GM12878 (cell line): Measurements from ENCODE around the gene GRK1. TPM values are rescaled to one million over a fixed set of nuclear protein-coding genes. Genes with fewer than 3 reads are reported as not detected.

Experiments
- ATAC-seq: fragments of 200-7000 bp; cut with Tn5 transposase; 3 replicates; pipeline ENCODE4 v1.9.1; 2020; ENCODE audit warnings: mild to moderate bottlenecking, moderate library complexity
- BruUV-seq: library from RNA; stranded (reverse); fragments of 400-500 nt; replicated peaks from 2 replicates; lab custom pipeline; 2021; lab: Mats Ljungman, UMichigan
- CTCF ChIA-PET: fragments of 300-600 bp; sonication (Branson Sonifier 250); formaldehyde crosslinking; extraction: SDS; loops from one replicate; lab custom pipeline; 2021; ENCODE audit warnings: inconsistent platforms; lab: Yijun Ruan, JAX
- POLR2A ChIA-PET: fragments of 350-600 bp; formaldehyde crosslinking; extraction: SDS; loops from one replicate; lab custom pipeline; 2021; ENCODE audit warnings: inconsistent platforms; lab: Charles Lee
- RAD21 ChIA-PET: fragments of 300-600 bp; sonication (Branson Sonifier 250); formaldehyde crosslinking; loops from one replicate; lab custom pipeline; 2023; ENCODE audit warnings: antibody characterized with exemption; ENCODE audit not compliant: unreplicated experiment; lab: Charles Lee
- SMC1A ChIA-PET: fragments of 300-600 bp; sonication (Branson Sonifier 250); formaldehyde crosslinking; loops from one replicate; lab custom pipeline; 2023; ENCODE audit not compliant: unreplicated experiment, uncharacterized antibody; lab: Charles Lee
- DNase-seq: peaks from one replicate; pipeline ENCODE4 v3.0.0-alpha.2; 2011; ENCODE audit warnings: low read depth, low spot score
- FAIRE-seq: peaks from 3 replicates; lab custom pipeline; 2011; peaks lifted over from hg19 to GRCh38; lab: Jason Lieb, UNC
- H2AFZ ChIP-seq: 2 replicates; pipeline ENCODE4 v1.6.0; 2011; ENCODE audit warnings: low read depth, low read length, control low read depth; ENCODE audit not compliant: control insufficient read depth
- H3K27ac ChIP-seq: 2 replicates; pipeline ENCODE4 v1.5.1; 2011; ENCODE audit warnings: control low read depth; ENCODE audit not compliant: control insufficient read depth, insufficient read depth
- H3K27me3 ChIP-seq, 2 experiments: replicated peaks in 1 of 2; 2 replicates each; pipeline versions ENCODE4 v1.6.0 to v1.6.1; 2011; ENCODE audit warnings: low read length in 1 of 2; ENCODE audit not compliant: control insufficient read depth in 2 of 2, insufficient read depth in 2 of 2
- H3K36me3 ChIP-seq, 2 experiments: 2 replicates each; pipeline ENCODE4 v1.5.1; 2011; ENCODE audit warnings: low read length in 1 of 2; ENCODE audit not compliant: control insufficient read depth in 2 of 2, insufficient read depth in 2 of 2
- H3K4me1 ChIP-seq: 2 replicates; pipeline ENCODE4 v1.6.1; 2011; ENCODE audit warnings: mild to moderate bottlenecking, low read length, moderate library complexity, mixed read lengths; ENCODE audit not compliant: control insufficient read depth, insufficient read depth
- H3K4me2 ChIP-seq: 2 replicates; pipeline ENCODE4 v1.6.0; 2011; ENCODE audit warnings: control low read depth; ENCODE audit not compliant: control insufficient read depth, insufficient read depth
- H3K4me3 ChIP-seq: fragments of 200-600 bp; sonication (generic); 2 replicates; pipeline ENCODE4 v1.5.1; 2016
- H3K79me2 ChIP-seq: 2 replicates; pipeline ENCODE4 v1.6.0; 2011; ENCODE audit warnings: low read length; ENCODE audit not compliant: control insufficient read depth, insufficient read depth
- H3K9ac ChIP-seq: 2 replicates; pipeline ENCODE4 v1.8.0; 2011; ENCODE audit warnings: low read length, control low read depth, mixed read lengths; ENCODE audit not compliant: control insufficient read depth, insufficient read depth
- H3K9me3 ChIP-seq: replicated peaks from 3 replicates; pipeline ENCODE4 v1.5.1; 2011; ENCODE audit warnings: mild to moderate bottlenecking, low read length; ENCODE audit not compliant: control insufficient read depth, insufficient read depth
- H4K20me1 ChIP-seq: 2 replicates; pipeline ENCODE4 v1.6.0; 2011; ENCODE audit not compliant: control insufficient read depth, insufficient read depth
- EGR1 ChIP-seq, 2 experiments: IDR thresholded peaks; 1 replicate in 1 of 2; 2 replicates in 1 of 2; pipeline ENCODE4 v1.6.1; 2011 to 2012; ENCODE audit warnings: low read depth in 2 of 2, low read length in 2 of 2, borderline replicate concordance in 1 of 2, mild to moderate bottlenecking in 1 of 2, moderate library complexity in 1 of 2
- FOS ChIP-seq: IDR thresholded peaks from 3 replicates; pipeline ENCODE4 v1.6.1; 2011; ENCODE audit warnings: borderline replicate concordance; ENCODE audit not compliant: insufficient read length; ENCODE audit errors: extremely low read depth
- HDGF ChIP-seq: fragments of 450-650 bp; IDR thresholded peaks from 2 replicates; pipeline ENCODE4 v1.6.1; 2016; ENCODE audit warnings: antibody characterized with exemption
- IRF4 ChIP-seq: IDR thresholded peaks from 2 replicates; pipeline ENCODE4 v1.6.1; 2011; ENCODE audit warnings: low read depth, low read length
- MTA2 ChIP-seq: fragments of 450-650 bp; IDR thresholded peaks from 2 replicates; pipeline ENCODE4 v1.6.1; 2016; ENCODE audit warnings: low read depth, mild to moderate bottlenecking, moderate library complexity
- MXI1 ChIP-seq: fragments of 150-350 bp; IDR thresholded peaks from 2 replicates; pipeline ENCODE4 v1.6.1; 2011; ENCODE audit warnings: low read depth, mild to moderate bottlenecking, inconsistent platforms, low read length, improper control_type of control experiment
- NBN ChIP-seq: fragments of 450-650 bp; IDR thresholded peaks from 2 replicates; pipeline ENCODE4 v1.6.1; 2016
- RBBP5 ChIP-seq: fragments of 200-600 bp; sonication (generic); conservative IDR thresholded peaks from 2 replicates; pipeline ENCODE4 v1.6.1; 2016
- SIN3A ChIP-seq: IDR thresholded peaks from 2 replicates; pipeline ENCODE4 v1.6.1; 2012; ENCODE audit warnings: low read depth, low read length, improper control_type of control experiment
- SMARCA5 ChIP-seq: fragments of 450-650 bp; IDR thresholded peaks from 2 replicates; pipeline ENCODE4 v1.6.1; 2017; ENCODE audit warnings: mild to moderate bottlenecking
- SREBF2 ChIP-seq: IDR thresholded peaks from 2 replicates; pipeline ENCODE4 v1.6.1; 2012; ENCODE audit warnings: mild to moderate bottlenecking, low read length
- TCF3 ChIP-seq: IDR thresholded peaks from 2 replicates; pipeline ENCODE4 v1.6.1; 2012; ENCODE audit warnings: low read depth, mild to moderate bottlenecking, low read length, borderline replicate concordance; ENCODE audit not compliant: insufficient read depth
- ZSCAN29 ChIP-seq: fragments of 450-650 bp; IDR thresholded peaks from 2 replicates; pipeline ENCODE4 v1.6.1; 2017; ENCODE audit warnings: mild to moderate bottlenecking, moderate library complexity
- WGBS: methylation state at CpG from one replicate; pipeline ENCODE4 v1.1.6; 2016; ENCODE audit warnings: low lambda C conversion rate; ENCODE audit not compliant: insufficient replicate concordance, insufficient coverage; ENCODE audit errors: missing lambda C conversion rate; 5-methylcytosine and 5-hydroxymethylcytosine counted together
- in situ Hi-C: fragments of 300-500 bp; cut with MboI; formaldehyde crosslinking; loops from 9 replicates; pipeline ENCODE4 v1.14.3; 2018; ENCODE audit warnings: mixed read lengths
- intact Hi-C: fragments of 100-400 bp; cut with micrococcal nuclease; formaldehyde crosslinking; loops from one replicate; pipeline ENCODE4 v1.14.2; 2022; ENCODE audit not compliant: unreplicated experiment
- polyA plus RNA-seq, 11 experiments: library from polyadenylated mRNA; depleted of rRNA in 4 of 11; unstranded in 6 of 11; stranded (reverse) in 5 of 11; fragments of >200 nt; fragmentation: Nextera tagmentation in 4 of 11; fragmentation: Illumina TruSeq in 1 of 11; extraction: Ambion mirVana in 4 of 11; extraction: Trizol in 1 of 11; gene quantifications; 1 replicate in 1 of 11; 2 replicates in 10 of 11; pipeline versions ENCODE4 v1.2.1 to v1.2.3, GENCODE V29; 2011 to 2016; ENCODE audit warnings: inconsistent platforms in 2 of 11, missing spikeins in 2 of 11, low read depth in 1 of 11
- total RNA-seq, 4 experiments: library from RNA; depleted of rRNA in 3 of 4; stranded (reverse); fragments of >200 nt in 3 of 4; fragmentation: Illumina TruSeq in 1 of 4; extraction: Trizol in 1 of 4; gene quantifications; 2 replicates each; pipeline versions ENCODE4 v1.2.1 to v1.2.3, GENCODE V29; 2013 to 2021
- TF ChIP-seq, protein P1 (sequence below): fragments of 450-650 bp; IDR thresholded peaks from 2 replicates; pipeline ENCODE4 v1.6.1; 2017; ENCODE audit warnings: low read depth, mild to moderate bottlenecking, moderate library complexity
- TF ChIP-seq, protein P2 (sequence below): IDR thresholded peaks from 2 replicates; pipeline ENCODE4 v1.6.1; 2012; ENCODE audit warnings: mild to moderate bottlenecking, low read depth, low read length
- TF ChIP-seq, protein P3 (sequence below): fragments of 450-650 bp; formaldehyde crosslinking; IDR thresholded peaks from 2 replicates; pipeline ENCODE4 v1.4.0; 2022; ENCODE audit warnings: mild to moderate bottlenecking, moderate library complexity
- TF ChIP-seq, protein P4 (sequence below): IDR thresholded peaks from 2 replicates; pipeline ENCODE4 v1.6.1; 2011; ENCODE audit warnings: low read depth, low read length, improper control_type of control experiment, borderline replicate concordance

The GRK1 gene
- total and polyA plus RNA-seq, 10 of the 15 experiments (the other 5 are each of a cell fraction or from before 2014, with no cell fraction given) = under 0.01 to 0.04 TPM; not detected in 8

DNA sequence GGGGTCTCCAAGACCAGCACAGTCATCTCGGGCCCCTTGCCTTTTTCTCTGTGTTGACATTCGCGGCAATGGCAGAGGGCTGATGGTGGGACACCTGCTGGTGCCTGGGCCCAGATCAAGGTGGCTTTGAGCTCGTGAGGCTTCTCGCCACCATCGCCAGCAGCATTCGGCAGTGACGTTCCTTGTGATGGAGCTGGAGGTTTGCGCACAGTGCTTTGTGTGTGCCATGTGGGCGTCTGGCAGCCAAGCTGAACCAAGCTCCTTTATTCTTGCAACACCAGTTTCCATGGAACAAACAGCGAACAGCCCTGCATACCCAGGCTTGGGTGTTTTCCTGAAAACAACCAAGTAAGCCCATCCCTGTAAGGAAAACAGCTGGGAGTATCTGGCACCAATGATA lies 82.9 kb downstream of the GRK1 start:
- Histone ChIP-seq H3K79me2 (no peaks in the 10 kb centered on the region), H3K27me3 (no peaks in the 10 kb centered on the region), H3K36me3 (no peaks in the 10 kb centered on the region), H2AFZ (no peak overlapping the region), H4K20me1 (no peaks in the 10 kb centered on the region), H3K4me3 (no peak overlapping the region), H3K4me1 (no peaks in the 10 kb centered on the region), H3K9me3 (no peaks in the 10 kb centered on the region; the same call in 2 of the 3 replicates), H3K27ac (no peak overlapping the region), H3K9ac (no peak overlapping the region), H3K4me2 (no peak overlapping the region)
- ChIA-PET RAD21 (no interaction called here), CTCF (no interaction called here), SMC1A (no interaction called here), POLR2A (no interaction called here)
- intact Hi-C loops = no loop called here
- in situ Hi-C loops = no loop called here
- WGBS = 61% methylated on average over 9 of the region's 11 CpGs
- FAIRE-seq = no peak
- no peak for ATAC-seq
- DNase-seq = no peak
- BruUV-seq = no TSS peak
- no peak for TF ChIP-seq SIN3A
- TF ChIP-seq, protein P1, sequence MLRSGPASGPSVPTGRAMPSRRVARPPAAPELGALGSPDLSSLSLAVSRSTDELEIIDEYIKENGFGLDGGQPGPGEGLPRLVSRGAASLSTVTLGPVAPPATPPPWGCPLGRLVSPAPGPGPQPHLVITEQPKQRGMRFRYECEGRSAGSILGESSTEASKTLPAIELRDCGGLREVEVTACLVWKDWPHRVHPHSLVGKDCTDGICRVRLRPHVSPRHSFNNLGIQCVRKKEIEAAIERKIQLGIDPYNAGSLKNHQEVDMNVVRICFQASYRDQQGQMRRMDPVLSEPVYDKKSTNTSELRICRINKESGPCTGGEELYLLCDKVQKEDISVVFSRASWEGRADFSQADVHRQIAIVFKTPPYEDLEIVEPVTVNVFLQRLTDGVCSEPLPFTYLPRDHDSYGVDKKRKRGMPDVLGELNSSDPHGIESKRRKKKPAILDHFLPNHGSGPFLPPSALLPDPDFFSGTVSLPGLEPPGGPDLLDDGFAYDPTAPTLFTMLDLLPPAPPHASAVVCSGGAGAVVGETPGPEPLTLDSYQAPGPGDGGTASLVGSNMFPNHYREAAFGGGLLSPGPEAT = no peak
- TF ChIP-seq, protein P2, sequence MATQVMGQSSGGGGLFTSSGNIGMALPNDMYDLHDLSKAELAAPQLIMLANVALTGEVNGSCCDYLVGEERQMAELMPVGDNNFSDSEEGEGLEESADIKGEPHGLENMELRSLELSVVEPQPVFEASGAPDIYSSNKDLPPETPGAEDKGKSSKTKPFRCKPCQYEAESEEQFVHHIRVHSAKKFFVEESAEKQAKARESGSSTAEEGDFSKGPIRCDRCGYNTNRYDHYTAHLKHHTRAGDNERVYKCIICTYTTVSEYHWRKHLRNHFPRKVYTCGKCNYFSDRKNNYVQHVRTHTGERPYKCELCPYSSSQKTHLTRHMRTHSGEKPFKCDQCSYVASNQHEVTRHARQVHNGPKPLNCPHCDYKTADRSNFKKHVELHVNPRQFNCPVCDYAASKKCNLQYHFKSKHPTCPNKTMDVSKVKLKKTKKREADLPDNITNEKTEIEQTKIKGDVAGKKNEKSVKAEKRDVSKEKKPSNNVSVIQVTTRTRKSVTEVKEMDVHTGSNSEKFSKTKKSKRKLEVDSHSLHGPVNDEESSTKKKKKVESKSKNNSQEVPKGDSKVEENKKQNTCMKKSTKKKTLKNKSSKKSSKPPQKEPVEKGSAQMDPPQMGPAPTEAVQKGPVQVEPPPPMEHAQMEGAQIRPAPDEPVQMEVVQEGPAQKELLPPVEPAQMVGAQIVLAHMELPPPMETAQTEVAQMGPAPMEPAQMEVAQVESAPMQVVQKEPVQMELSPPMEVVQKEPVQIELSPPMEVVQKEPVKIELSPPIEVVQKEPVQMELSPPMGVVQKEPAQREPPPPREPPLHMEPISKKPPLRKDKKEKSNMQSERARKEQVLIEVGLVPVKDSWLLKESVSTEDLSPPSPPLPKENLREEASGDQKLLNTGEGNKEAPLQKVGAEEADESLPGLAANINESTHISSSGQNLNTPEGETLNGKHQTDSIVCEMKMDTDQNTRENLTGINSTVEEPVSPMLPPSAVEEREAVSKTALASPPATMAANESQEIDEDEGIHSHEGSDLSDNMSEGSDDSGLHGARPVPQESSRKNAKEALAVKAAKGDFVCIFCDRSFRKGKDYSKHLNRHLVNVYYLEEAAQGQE = no peak
- TF ChIP-seq NBN = no peak
- TF ChIP-seq ZSCAN29 = no peak
- no peak for TF ChIP-seq IRF4
- no peak for TF ChIP-seq RBBP5
- no peak for TF ChIP-seq HDGF
- TF ChIP-seq, protein P3, sequence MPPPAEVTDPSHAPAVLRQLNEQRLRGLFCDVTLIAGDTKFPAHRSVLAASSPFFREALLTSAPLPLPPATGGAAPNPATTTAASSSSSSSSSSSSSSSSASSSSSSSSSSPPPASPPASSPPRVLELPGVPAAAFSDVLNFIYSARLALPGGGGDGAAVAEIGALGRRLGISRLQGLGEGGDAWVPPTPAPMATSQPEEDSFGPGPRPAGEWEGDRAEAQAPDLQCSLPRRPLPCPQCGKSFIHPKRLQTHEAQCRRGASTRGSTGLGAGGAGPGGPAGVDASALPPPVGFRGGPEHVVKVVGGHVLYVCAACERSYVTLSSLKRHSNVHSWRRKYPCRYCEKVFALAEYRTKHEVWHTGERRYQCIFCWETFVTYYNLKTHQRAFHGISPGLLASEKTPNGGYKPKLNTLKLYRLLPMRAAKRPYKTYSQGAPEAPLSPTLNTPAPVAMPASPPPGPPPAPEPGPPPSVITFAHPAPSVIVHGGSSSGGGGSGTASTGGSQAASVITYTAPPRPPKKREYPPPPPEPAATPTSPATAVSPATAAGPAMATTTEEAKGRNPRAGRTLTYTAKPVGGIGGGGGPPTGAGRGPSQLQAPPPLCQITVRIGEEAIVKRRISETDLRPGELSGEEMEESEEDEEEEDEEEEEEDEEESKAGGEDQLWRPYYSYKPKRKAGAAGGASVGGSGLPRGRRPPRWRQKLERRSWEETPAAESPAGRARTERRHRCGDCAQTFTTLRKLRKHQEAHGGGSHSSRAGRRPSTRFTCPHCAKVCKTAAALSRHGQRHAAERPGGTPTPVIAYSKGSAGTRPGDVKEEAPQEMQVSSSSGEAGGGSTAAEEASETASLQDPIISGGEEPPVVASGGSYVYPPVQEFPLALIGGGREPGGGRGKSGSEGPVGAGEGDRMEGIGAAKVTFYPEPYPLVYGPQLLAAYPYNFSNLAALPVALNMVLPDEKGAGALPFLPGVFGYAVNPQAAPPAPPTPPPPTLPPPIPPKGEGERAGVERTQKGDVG (CRISPR knock-in tag) = no peak
- TF ChIP-seq SMARCA5 = no peak
- no peak for TF ChIP-seq MXI1
- TF ChIP-seq MTA2 = no peak
- TF ChIP-seq, protein P4, sequence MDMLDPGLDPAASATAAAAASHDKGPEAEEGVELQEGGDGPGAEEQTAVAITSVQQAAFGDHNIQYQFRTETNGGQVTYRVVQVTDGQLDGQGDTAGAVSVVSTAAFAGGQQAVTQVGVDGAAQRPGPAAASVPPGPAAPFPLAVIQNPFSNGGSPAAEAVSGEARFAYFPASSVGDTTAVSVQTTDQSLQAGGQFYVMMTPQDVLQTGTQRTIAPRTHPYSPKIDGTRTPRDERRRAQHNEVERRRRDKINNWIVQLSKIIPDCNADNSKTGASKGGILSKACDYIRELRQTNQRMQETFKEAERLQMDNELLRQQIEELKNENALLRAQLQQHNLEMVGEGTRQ = no peak
- no peak for TF ChIP-seq TCF3
- no peak for TF ChIP-seq FOS
- no peak for TF ChIP-seq EGR1 (IDR thresholded peaks at IDR 0.05; ENCODE audit: borderline replicate concordance in 1 of 2, low read depth in 2 of 2, low read length in 2 of 2)
- TF ChIP-seq SREBF2 = no peak
